Testis (tissue), 2 donors: ENCODE results near the gene SLC2A14.
A peak's percentile ranks its signal among the peaks of the same experiment; 100 is the strongest.

Experiments
- POLR2A ChIP-seq: fragments of 450-650 bp; IDR thresholded peaks from one replicate; pipeline ENCODE4 v1.6.1; 2017; ENCODE audit warnings: antibody characterized with exemption, mild to moderate bottlenecking, moderate library complexity
- TF ChIP-seq, protein P1 (sequence below), 3 experiments: fragments of 450-650 bp in 2 of 3; fragments of 200-600 bp in 1 of 3; sonication (generic) in 1 of 3; IDR thresholded peaks; one replicate each; pipeline ENCODE4 v1.5.1; 2016 to 2019; ENCODE audit warnings: antibody characterized with exemption in 3 of 3, mild to moderate bottlenecking in 2 of 3, moderate library complexity in 1 of 3

DNA sequence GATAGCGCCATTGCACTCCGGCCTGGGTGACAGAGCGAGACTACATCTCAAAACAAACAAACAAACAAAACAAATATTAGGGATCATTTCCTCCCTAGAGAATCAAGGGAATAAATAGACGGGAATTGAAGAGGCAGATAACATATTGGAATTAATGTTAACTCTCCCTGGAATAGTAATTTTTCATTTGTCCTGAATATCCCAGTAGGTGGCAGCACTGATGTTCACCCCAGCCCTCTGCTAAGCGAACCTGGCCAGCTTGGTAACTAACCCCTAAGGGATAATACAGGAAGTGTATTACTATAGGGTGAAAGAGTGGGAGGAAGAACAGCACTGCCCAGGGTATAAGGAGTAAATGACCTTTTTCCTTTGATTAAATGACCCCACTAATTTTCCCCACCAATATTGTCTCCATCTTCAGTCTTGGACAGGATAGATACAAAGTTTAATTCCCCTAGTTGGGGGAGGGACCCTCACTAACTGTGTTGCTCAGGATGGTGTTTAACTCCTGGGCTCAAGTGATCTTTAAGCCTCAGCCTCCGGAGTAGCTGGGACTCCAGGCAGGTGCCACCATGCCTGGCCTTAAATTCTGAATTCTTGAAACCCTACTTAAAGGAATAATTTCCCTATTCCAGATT lies 40.5 kb downstream of the SLC2A14 start:
- TF ChIP-seq, protein P1, sequence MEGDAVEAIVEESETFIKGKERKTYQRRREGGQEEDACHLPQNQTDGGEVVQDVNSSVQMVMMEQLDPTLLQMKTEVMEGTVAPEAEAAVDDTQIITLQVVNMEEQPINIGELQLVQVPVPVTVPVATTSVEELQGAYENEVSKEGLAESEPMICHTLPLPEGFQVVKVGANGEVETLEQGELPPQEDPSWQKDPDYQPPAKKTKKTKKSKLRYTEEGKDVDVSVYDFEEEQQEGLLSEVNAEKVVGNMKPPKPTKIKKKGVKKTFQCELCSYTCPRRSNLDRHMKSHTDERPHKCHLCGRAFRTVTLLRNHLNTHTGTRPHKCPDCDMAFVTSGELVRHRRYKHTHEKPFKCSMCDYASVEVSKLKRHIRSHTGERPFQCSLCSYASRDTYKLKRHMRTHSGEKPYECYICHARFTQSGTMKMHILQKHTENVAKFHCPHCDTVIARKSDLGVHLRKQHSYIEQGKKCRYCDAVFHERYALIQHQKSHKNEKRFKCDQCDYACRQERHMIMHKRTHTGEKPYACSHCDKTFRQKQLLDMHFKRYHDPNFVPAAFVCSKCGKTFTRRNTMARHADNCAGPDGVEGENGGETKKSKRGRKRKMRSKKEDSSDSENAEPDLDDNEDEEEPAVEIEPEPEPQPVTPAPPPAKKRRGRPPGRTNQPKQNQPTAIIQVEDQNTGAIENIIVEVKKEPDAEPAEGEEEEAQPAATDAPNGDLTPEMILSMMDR (IDR thresholded peaks at IDR 0.05), result peak in 2 of 3 experiments; percentile 40 to 47
- TF ChIP-seq POLR2A, result no peak
